Neural crest cell (in vitro differentiated cells): ENCODE measurements around the gene BRIP1. TPM values are rescaled to one million over a fixed set of nuclear protein-coding genes. Genes with fewer than 3 reads are reported as not detected.

Experiments used
- DNase-seq: peaks from one replicate; pipeline ENCODE4 v3.0.0; 2021; ENCODE audit warnings: low read depth, mixed read lengths, low spot score
- H3K27ac Mint-ChIP-seq: one replicate; pipeline ENCODE4 v1.8.0; 2021; ENCODE audit warnings: mild to moderate bottlenecking, mixed read lengths; ENCODE audit not compliant: unreplicated experiment
- H3K27me3 Mint-ChIP-seq: 2 replicates; pipeline ENCODE4 v1.8.0; 2021; ENCODE audit warnings: low read depth, mild to moderate bottlenecking, mixed read lengths
- H3K36me3 Mint-ChIP-seq: 2 replicates; pipeline ENCODE4 v1.8.0; 2021; ENCODE audit warnings: low read depth, mild to moderate bottlenecking, mixed read lengths
- H3K4me1 Mint-ChIP-seq: 2 replicates; pipeline ENCODE4 v1.8.0; 2021; ENCODE audit warnings: mixed read lengths
- H3K4me3 Mint-ChIP-seq: one replicate; pipeline ENCODE4 v1.8.0; 2021; ENCODE audit warnings: mild to moderate bottlenecking, mixed read lengths
- H3K9me3 Mint-ChIP-seq: 2 replicates; pipeline ENCODE4 v1.8.0; 2021; ENCODE audit warnings: mixed read lengths
- total RNA-seq: library from RNA; stranded (reverse); gene quantifications from 2 replicates; pipeline ENCODE4 v1.2.1, GENCODE V29; 2021
- TF ChIP-seq, protein P1 (sequence below): fragments of 200-600 bp; sonication (generic); conservative IDR thresholded peaks from 2 replicates; pipeline ENCODE4 v1.5.0; 2021; ENCODE audit warnings: antibody characterized with exemption, mild to moderate bottlenecking

BRIP1 gene
- total RNA-seq, 1 donor from 2014 or later = 31.4 TPM

DNA sequence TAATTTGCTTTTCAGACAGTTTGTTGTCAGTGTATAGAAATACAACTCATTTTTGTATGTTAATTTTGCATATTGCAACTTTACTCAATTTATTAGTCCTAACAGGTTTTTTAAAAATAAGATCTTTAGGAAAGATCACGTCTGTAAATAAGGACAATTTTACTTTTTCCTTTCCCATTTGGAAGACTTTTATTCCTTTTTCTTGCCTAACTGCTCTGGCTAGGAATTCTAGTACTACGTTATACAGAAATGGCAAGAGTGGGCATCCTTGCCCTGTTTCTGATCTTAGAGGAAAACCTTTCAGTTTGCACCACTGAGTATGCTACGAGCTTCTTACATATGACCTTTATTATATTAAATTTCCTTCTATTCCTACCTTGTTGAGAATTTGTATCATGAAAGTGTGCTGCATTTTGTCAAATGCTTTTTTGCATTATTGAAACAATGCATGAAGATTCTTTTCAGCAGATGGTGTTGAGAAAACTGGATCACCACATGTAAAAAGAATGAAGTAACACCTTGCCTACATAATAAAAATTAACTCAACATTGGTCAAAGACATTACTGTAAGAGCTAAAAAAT, 113.4 kb downstream of the BRIP1 start:
- peaks cover 13% of the 10 kb centered on the region for H3K9me3 Mint-ChIP-seq
- H3K27ac Mint-ChIP-seq = no peak overlapping the region
- H3K36me3 Mint-ChIP-seq = peaks cover 37% of the 10 kb centered on the region
- no peak overlapping the region for H3K4me3 Mint-ChIP-seq
- no peaks in the 10 kb centered on the region for H3K27me3 Mint-ChIP-seq
- TF ChIP-seq, protein P1, sequence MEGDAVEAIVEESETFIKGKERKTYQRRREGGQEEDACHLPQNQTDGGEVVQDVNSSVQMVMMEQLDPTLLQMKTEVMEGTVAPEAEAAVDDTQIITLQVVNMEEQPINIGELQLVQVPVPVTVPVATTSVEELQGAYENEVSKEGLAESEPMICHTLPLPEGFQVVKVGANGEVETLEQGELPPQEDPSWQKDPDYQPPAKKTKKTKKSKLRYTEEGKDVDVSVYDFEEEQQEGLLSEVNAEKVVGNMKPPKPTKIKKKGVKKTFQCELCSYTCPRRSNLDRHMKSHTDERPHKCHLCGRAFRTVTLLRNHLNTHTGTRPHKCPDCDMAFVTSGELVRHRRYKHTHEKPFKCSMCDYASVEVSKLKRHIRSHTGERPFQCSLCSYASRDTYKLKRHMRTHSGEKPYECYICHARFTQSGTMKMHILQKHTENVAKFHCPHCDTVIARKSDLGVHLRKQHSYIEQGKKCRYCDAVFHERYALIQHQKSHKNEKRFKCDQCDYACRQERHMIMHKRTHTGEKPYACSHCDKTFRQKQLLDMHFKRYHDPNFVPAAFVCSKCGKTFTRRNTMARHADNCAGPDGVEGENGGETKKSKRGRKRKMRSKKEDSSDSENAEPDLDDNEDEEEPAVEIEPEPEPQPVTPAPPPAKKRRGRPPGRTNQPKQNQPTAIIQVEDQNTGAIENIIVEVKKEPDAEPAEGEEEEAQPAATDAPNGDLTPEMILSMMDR = no peak
- no peak for DNase-seq
- no peaks in the 10 kb centered on the region for H3K4me1 Mint-ChIP-seq

DNA sequence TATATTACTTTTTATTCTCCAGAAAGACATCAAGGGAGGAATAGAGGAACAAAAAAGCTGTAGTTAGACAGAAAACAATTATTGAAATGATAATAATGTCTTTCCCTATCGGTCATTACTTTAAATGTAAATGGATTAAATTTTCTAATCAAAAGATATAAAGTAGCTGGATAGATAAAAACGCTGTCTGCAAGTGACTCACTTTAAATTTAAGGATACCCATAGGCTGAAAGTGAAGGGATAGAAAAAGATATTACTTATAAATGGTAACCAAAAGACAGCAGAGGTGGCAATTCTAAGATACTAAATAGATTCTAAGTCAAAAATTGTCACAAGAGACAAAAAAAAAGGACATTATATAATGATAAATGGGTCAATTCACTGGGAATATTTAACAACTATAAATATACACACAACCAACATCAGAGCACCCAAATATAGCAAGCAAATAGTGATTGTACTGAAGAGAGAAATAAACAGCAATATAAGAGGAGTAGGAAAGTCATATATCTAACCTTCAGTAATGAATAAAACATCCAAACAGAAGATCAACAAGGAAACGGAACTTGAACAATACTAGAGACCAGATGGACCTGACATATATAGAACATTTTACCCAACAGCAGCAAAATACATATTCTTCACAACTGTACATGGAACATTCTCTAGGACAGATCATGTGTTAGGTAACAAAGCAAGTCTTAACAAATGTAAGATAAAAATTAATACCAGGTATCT, 116.9 kb downstream of the BRIP1 start:
- no peak overlapping the region for H3K4me3 Mint-ChIP-seq
- no peak for DNase-seq
- peaks cover 53% of the 10 kb centered on the region for H3K36me3 Mint-ChIP-seq
- no peaks in the 10 kb centered on the region for H3K27me3 Mint-ChIP-seq
- H3K9me3 Mint-ChIP-seq = peaks cover 18% of the 10 kb centered on the region
- no peaks in the 10 kb centered on the region for H3K4me1 Mint-ChIP-seq
- no peak overlapping the region for H3K27ac Mint-ChIP-seq
- TF ChIP-seq, protein P1 = no peak

DNA sequence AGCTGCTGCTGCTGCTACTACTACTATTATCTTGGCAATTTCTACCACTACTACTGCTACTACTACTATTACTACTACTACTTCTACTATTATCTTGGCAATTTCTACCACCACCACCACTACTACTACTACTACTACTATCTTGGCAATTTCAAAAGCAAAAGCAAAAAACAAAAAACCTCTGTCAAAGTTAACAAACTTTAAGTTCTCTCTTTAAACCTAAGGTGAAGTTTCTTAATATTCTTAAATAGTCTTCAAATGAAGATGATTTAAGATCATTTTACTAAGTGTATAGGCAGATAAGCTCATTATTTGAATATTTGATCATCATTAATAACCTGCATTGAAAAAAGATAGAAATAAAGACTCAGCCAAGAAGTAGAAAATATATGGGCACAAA, 118.5 kb downstream of the BRIP1 start:
- Mint-ChIP-seq H3K4me3 (no peak overlapping the region), H3K4me1 (no peaks in the 10 kb centered on the region), H3K9me3 (peaks cover 22% of the 10 kb centered on the region), H3K36me3 (peaks cover 60% of the 10 kb centered on the region), H3K27ac (no peak overlapping the region), H3K27me3 (no peaks in the 10 kb centered on the region)
- TF ChIP-seq, protein P1 = no peak
- no peak for DNase-seq

DNA sequence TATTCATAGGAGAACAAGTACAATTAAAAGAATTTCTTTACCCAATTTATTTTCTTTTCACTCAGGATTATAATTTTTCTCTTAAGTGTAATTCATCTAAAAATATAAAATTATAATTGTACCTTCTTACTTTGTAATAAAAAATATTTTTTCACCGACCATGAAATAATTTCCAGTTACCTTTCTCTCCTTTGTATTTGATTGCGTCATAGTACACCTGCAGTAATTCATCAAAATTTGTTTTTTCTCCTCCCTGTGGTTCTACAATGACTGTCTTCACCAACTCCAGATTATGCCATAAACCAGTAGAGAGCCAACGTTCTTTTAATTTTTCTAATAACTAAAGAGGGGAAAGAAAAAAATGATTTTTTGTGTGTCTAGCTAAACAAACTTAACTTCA, 119.1 kb downstream of the BRIP1 start:
- H3K27ac Mint-ChIP-seq = no peak overlapping the region
- TF ChIP-seq, protein P1 = no peak
- no peaks in the 10 kb centered on the region for H3K27me3 Mint-ChIP-seq
- H3K9me3 Mint-ChIP-seq = peaks cover 22% of the 10 kb centered on the region
- DNase-seq = no peak
- H3K4me1 Mint-ChIP-seq = no peaks in the 10 kb centered on the region
- H3K4me3 Mint-ChIP-seq = no peak overlapping the region
- H3K36me3 Mint-ChIP-seq = peaks cover 62% of the 10 kb centered on the region

DNA sequence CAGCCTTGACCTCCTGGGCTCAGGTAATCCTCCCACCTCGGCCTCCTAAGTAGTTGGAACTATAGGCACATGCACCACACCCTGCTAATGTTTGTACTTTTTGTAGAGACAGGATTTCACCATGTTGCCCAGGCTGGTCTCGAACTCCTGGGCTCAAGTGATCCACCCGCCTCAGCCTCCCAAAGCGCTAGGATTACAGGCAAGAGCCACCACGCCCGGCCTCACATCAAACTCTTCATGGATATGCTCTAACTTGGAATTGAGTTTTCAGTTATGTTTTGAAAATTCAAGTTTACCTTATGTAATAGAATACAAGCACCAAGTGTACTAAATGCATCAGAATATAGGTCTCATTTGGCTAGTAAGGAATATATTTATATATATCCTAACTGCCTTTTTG, 119.6 kb downstream of the BRIP1 start:
- H3K36me3 Mint-ChIP-seq = peaks cover 64% of the 10 kb centered on the region

More for the DNA sequence above, 119.6 kb downstream of the BRIP1 start:
- DNase-seq = no peak
- Mint-ChIP-seq H3K27me3 (no peaks in the 10 kb centered on the region), H3K9me3 (peaks cover 22% of the 10 kb centered on the region), H3K4me3 (no peak overlapping the region), H3K27ac (no peak overlapping the region), H3K4me1 (no peaks in the 10 kb centered on the region)
- TF ChIP-seq, protein P1 = no peak
